ENCODE measurements around the gene GIMAP8.

Gene GIMAP8

GRCh38 chr7:150450491-150451001, at the start of gene GIMAP8:
Gene GIMAP8 (plus strand): TSS chr7:150450630. CDS start chr7:150466699, 16,069 bp downstream.
- TF ChIP-seq POLR2A (IDR thresholded peaks at IDR 0.05; ENCODE audit: low read depth, low read length), result no peak
- DNase-seq (ENCODE audit: insufficient read length, low spot score), result no peak
- no peak for FAIRE-seq

GRCh38 chr7:150400788-150401423, 49.5 kb upstream of the GIMAP8 start:
- no peak for TF ChIP-seq POLR2A (IDR thresholded peaks at IDR 0.05; ENCODE audit: low read depth, low read length)
- FAIRE-seq (no peak), DNase-seq (ENCODE audit: insufficient read length, low spot score) (no peak)

- no peak for DNase-seq (ENCODE audit: insufficient read length, low spot score)
- FAIRE-seq, result no peak
- TF ChIP-seq POLR2A (IDR thresholded peaks at IDR 0.05; ENCODE audit: low read depth, low read length), result no peak
Observed at GRCh38 chr7:150401424-150401790, 49.0 kb upstream of the GIMAP8 start.

GRCh38 chr7:150401861-150402631, 48.4 kb upstream of the GIMAP8 start:
- DNase-seq (ENCODE audit: insufficient read length, low spot score) (no peak), FAIRE-seq (no peak)
- no peak for TF ChIP-seq POLR2A (IDR thresholded peaks at IDR 0.05; ENCODE audit: low read depth, low read length)

GRCh38 chr7:150402671-150403321, 47.6 kb upstream of the GIMAP8 start:
- no peak for FAIRE-seq
- no peak for TF ChIP-seq POLR2A (IDR thresholded peaks at IDR 0.05; ENCODE audit: low read depth, low read length)
- no peak for DNase-seq (ENCODE audit: insufficient read length, low spot score)

- no peak for FAIRE-seq
- TF ChIP-seq POLR2A (IDR thresholded peaks at IDR 0.05; ENCODE audit: low read depth, low read length), result no peak
- no peak for DNase-seq (ENCODE audit: insufficient read length, low spot score)
Observed at GRCh38 chr7:150403376-150404171, 46.9 kb upstream of the GIMAP8 start.

GRCh38 chr7:150404172-150404804, 46.1 kb upstream of the GIMAP8 start:
- no peak for DNase-seq (ENCODE audit: insufficient read length, low spot score)
- FAIRE-seq, result no peak
- TF ChIP-seq POLR2A (IDR thresholded peaks at IDR 0.05; ENCODE audit: low read depth, low read length), result no peak

GRCh38 chr7:150404805-150405583, 45.4 kb upstream of the GIMAP8 start:
- DNase-seq (ENCODE audit: insufficient read length, low spot score) (peak; percentile 80), FAIRE-seq (no peak)
- TF ChIP-seq POLR2A (IDR thresholded peaks at IDR 0.05; ENCODE audit: low read depth, low read length), result peak; percentile 68; the same call in 1 of the 2 replicates

- FAIRE-seq, result no peak
Observed at GRCh38 chr7:150405584-150406311, 44.7 kb upstream of the GIMAP8 start.

GRCh38 chr7:150406312-150406566, 44.2 kb upstream of the GIMAP8 start:
- no peak for TF ChIP-seq POLR2A (IDR thresholded peaks at IDR 0.05; ENCODE audit: low read depth, low read length)
- FAIRE-seq, result no peak
- no peak for DNase-seq (ENCODE audit: insufficient read length, low spot score)

More at GRCh38 chr7:150405584-150406311, 44.7 kb upstream of the GIMAP8 start:
- DNase-seq (ENCODE audit: insufficient read length, low spot score), result no peak
- TF ChIP-seq POLR2A (IDR thresholded peaks at IDR 0.05; ENCODE audit: low read depth, low read length), result no peak

GRCh38 chr7:150406567-150407421, 43.6 kb upstream of the GIMAP8 start:
- TF ChIP-seq POLR2A (IDR thresholded peaks at IDR 0.05; ENCODE audit: low read depth, low read length), result no peak
- DNase-seq (ENCODE audit: insufficient read length, low spot score), result no peak
- FAIRE-seq, result no peak

Data from H54 (cell line).